MM.1S (cell line): ENCODE measurements around the gene TOB1.

Experiments used
- CTCF ChIP-seq: fragments of 300-600 bp; sonication (generic); IDR thresholded peaks from 2 replicates; pipeline ENCODE4 v1.5.1; 2016; ENCODE audit warnings: antibody characterized with exemption, low read length, mixed read lengths
- EZH2 ChIP-seq: fragments of 300-600 bp; sonication (generic); optimal IDR thresholded peaks from 2 replicates; pipeline ENCODE3; 2017; ENCODE audit warnings: low read depth, mild to moderate bottlenecking, antibody characterized with exemption, low read length, mixed read lengths
- EZH2phosphoT487 ChIP-seq: fragments of 300-600 bp; sonication (generic); IDR thresholded peaks from 2 replicates; pipeline ENCODE4 v1.6.1; 2018; ENCODE audit warnings: antibody characterized with exemption, low read length

- TF ChIP-seq CTCF (no peak), EZH2 (no peak), EZH2phosphoT487 (no peak)
These were observed 11.7 kb upstream of the TOB1 start for GRCh38 chr17:50877838-50878237.
